ENCODE data around the gene PROC.

DNA sequence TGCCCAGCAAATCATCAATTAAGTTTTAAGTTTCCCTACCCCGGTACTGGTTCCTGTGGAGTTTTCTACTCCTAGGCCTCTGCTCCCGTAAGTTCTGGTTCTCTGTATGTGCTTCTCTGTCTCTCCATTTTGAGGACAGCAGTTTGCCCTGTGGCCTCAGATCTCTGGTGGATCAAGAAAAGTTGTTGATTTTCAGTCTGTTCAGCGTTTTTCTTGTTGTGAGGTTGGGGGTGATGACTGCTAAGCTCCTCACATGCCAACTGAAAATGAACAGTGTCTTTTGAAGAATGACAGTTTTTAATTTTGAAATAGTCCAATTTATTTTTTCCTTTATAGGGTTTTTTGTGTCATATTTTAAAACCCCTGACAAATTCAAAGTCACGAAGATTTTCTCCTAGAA is 31.7 kb downstream of the PROC start:
- TF ChIP-seq POLR2A (IDR thresholded peaks at IDR 0.05), result no peak
- no peak for TF ChIP-seq CTCF (IDR thresholded peaks at IDR 0.05)
- TF ChIP-seq POLR2AphosphoS5 (IDR thresholded peaks at IDR 0.05; ENCODE audit: insufficient read depth in 1 of 2, low read depth in 1 of 2), result no peak

Measured in vagina (tissue), 2 donors.